ENCODE measurements around the gene TBC1D7.

- TF ChIP-seq EP300 (IDR thresholded peaks at IDR 0.05; ENCODE audit: borderline replicate concordance in 1 of 2, low read depth in 1 of 2, low read length in 1 of 2) = no peak
- no peak for TF ChIP-seq RFX5 (IDR thresholded peaks at IDR 0.05; ENCODE audit: low read length)
- no peak for TF ChIP-seq EZH2phosphoT487 (IDR thresholded peaks at IDR 0.05; ENCODE audit: borderline replicate concordance, low read depth)
- TF ChIP-seq TAF1 (IDR thresholded peaks at IDR 0.05; ENCODE audit: borderline replicate concordance, low read depth, low read length) = no peak
- TF ChIP-seq CTCF (IDR thresholded peaks at IDR 0.05) = no peak
- TF ChIP-seq JUND (IDR thresholded peaks at IDR 0.05) = no peak
- no peak for TF ChIP-seq USF2 (IDR thresholded peaks at IDR 0.05; ENCODE audit: borderline replicate concordance, low read depth, low read length)
Observed at GRCh38 chr6:13305791-13306190, 22.5 kb downstream of the TBC1D7 start.

Measured in SK-N-SH (cell line).